Calu3 (cell line): ENCODE results near the gene CPED1. TPM values are rescaled to one million over a fixed set of nuclear protein-coding genes. Genes with fewer than 3 reads are reported as not detected.

Source experiments
- BruUV-seq: library from RNA; stranded (reverse); fragments of 400-500 nt; replicated peaks from 2 replicates; lab custom pipeline; 2021; lab: Mats Ljungman, UMichigan
- CTCF ChIA-PET: fragments of 300-600 bp; sonication (Branson Sonifier 250); formaldehyde crosslinking; loops from one replicate; lab custom pipeline; 2022; ENCODE audit warnings: antibody characterized with exemption; lab: Charles Lee
- DNase-seq: peaks from one replicate; pipeline ENCODE4 v3.0.0; 2022
- H3K27ac Mint-ChIP-seq: one replicate; pipeline ENCODE4 v1.8.0; 2022; ENCODE audit warnings: mixed read lengths; ENCODE audit not compliant: unreplicated experiment
- H3K27me3 Mint-ChIP-seq: one replicate; pipeline ENCODE4 v1.8.0; 2022; ENCODE audit warnings: mixed read lengths; ENCODE audit not compliant: unreplicated experiment
- H3K36me3 Mint-ChIP-seq: one replicate; pipeline ENCODE4 v1.8.0; 2022; ENCODE audit warnings: mild to moderate bottlenecking, moderate library complexity, mixed read lengths; ENCODE audit not compliant: insufficient read depth, unreplicated experiment
- H3K4me1 Mint-ChIP-seq: one replicate; pipeline ENCODE4 v1.8.0; 2022; ENCODE audit warnings: mild to moderate bottlenecking, low read depth, mixed read lengths; ENCODE audit not compliant: unreplicated experiment
- H3K4me3 Mint-ChIP-seq: one replicate; pipeline ENCODE4 v1.8.0; 2022; ENCODE audit warnings: mild to moderate bottlenecking, low read depth, moderate library complexity, mixed read lengths; ENCODE audit not compliant: unreplicated experiment
- H3K9me3 Mint-ChIP-seq: one replicate; pipeline ENCODE4 v1.8.0; 2022; ENCODE audit warnings: low read depth, mixed read lengths; ENCODE audit not compliant: unreplicated experiment
- CTCF ChIP-seq: fragments of 200-600 bp; IDR thresholded peaks from one replicate; pipeline ENCODE4 v1.8.0; 2022; ENCODE audit warnings: antibody characterized with exemption; ENCODE audit not compliant: unreplicated experiment
- intact Hi-C: fragments of 100-400 bp; cut with micrococcal nuclease; formaldehyde crosslinking; loops from one replicate; pipeline ENCODE4 v1.10.0; 2022; ENCODE audit not compliant: unreplicated experiment
- total RNA-seq: library from RNA; stranded (reverse); gene quantifications from 2 replicates; pipeline ENCODE4 v1.2.3, GENCODE V29; 2022

Gene CPED1
- total RNA-seq, 1 experiment from 2014 or later: 0.24 TPM

- peaks cover 26% of the 10 kb centered on the region for H3K27me3 Mint-ChIP-seq
- no peak for DNase-seq
These were observed 342.5 kb downstream of the CPED1 start for GRCh38 chr7:121331048-121331447.

GRCh38 chr7:121331574-121331973 lies 343.1 kb downstream of the CPED1 start:
- intact Hi-C loops: loop anchor here (10.0 kb wide), 1 partner anchor 347 kb away; the partner anchor contains the start of gene CPED1
- peaks cover 20% of the 10 kb centered on the region for H3K36me3 Mint-ChIP-seq
- H3K27ac Mint-ChIP-seq: no peak overlapping the region
- no peak for TF ChIP-seq CTCF
- CTCF ChIA-PET: no interaction called here
- BruUV-seq: no TSS peak
- no peaks in the 10 kb centered on the region for H3K9me3 Mint-ChIP-seq
- peaks cover 9% of the 10 kb centered on the region for H3K4me1 Mint-ChIP-seq
- H3K27me3 Mint-ChIP-seq: peaks cover 26% of the 10 kb centered on the region
- DNase-seq: no peak
- H3K4me3 Mint-ChIP-seq: no peak overlapping the region

More at GRCh38 chr7:121331048-121331447, 342.5 kb downstream of the CPED1 start:
- peaks cover 20% of the 10 kb centered on the region for H3K36me3 Mint-ChIP-seq
- H3K9me3 Mint-ChIP-seq: no peaks in the 10 kb centered on the region
- CTCF ChIA-PET: no interaction called here
- H3K27ac Mint-ChIP-seq: no peak overlapping the region
- TF ChIP-seq CTCF: no peak
- no peak overlapping the region for H3K4me3 Mint-ChIP-seq
- peaks cover 9% of the 10 kb centered on the region for H3K4me1 Mint-ChIP-seq
- intact Hi-C loops: loop anchor here (10.0 kb wide), 1 partner anchor 346 kb away; the partner anchor contains the start of gene CPED1
- no TSS peak for BruUV-seq

- no TSS peak for BruUV-seq
- H3K9me3 Mint-ChIP-seq: no peaks in the 10 kb centered on the region
- H3K27ac Mint-ChIP-seq: no peak overlapping the region
- peaks cover 3% of the 10 kb centered on the region for H3K27me3 Mint-ChIP-seq
- TF ChIP-seq CTCF: no peak
- no peak for DNase-seq
- intact Hi-C loops: loop anchor here (10.0 kb wide), 1 partner anchor 350 kb away; the partner anchor contains the start of gene CPED1
- H3K36me3 Mint-ChIP-seq: peaks cover 14% of the 10 kb centered on the region
- H3K4me1 Mint-ChIP-seq: peaks cover 3% of the 10 kb centered on the region
- CTCF ChIA-PET: no interaction called here
- no peak overlapping the region for H3K4me3 Mint-ChIP-seq
These were observed 345.9 kb downstream of the CPED1 start for GRCh38 chr7:121334376-121334775.

GRCh38 chr7:121334875-121335648 lies 346.6 kb downstream of the CPED1 start:
- Mint-ChIP-seq H3K4me1 (no peaks in the 10 kb centered on the region), H3K27me3 (no peaks in the 10 kb centered on the region), H3K36me3 (peaks cover 7% of the 10 kb centered on the region), H3K9me3 (no peaks in the 10 kb centered on the region), H3K27ac (no peak overlapping the region), H3K4me3 (no peak overlapping the region)
- intact Hi-C loops: loop anchor here (10.0 kb wide), 1 partner anchor 350 kb away; the partner anchor contains the start of gene CPED1
- TF ChIP-seq CTCF: no peak
- no TSS peak for BruUV-seq
- CTCF ChIA-PET: no interaction called here
- DNase-seq: no peak
